ENCODE results near the gene CYB561D2. TPM values are rescaled to one million over a fixed set of nuclear protein-coding genes. Genes with fewer than 3 reads are reported as not detected.
A peak's percentile ranks its signal among the peaks of the same experiment; 100 is the strongest.

CYB561D2 gene
- total and polyA plus RNA-seq, 7 experiments from 2014 or later, result 23.3 to 52.9 (median 35.0) TPM

- H3K27me3 Mint-ChIP-seq, result no peaks in the 10 kb centered on the region
- Histone ChIP-seq H3K36me3 (ENCODE audit: control insufficient read depth in 2 of 3, insufficient read depth in 3 of 3, low read length in 3 of 3) (no peaks in the 10 kb centered on the region), H3K9me3 (ENCODE audit: control insufficient read depth in 2 of 3, low read length in 3 of 3) (no peaks in the 10 kb centered on the region), H3K27me3 (ENCODE audit: control insufficient read depth in 2 of 2, insufficient read depth in 2 of 2, low read length in 2 of 2) (no peaks in the 10 kb centered on the region), H3K27ac (ENCODE audit: low read depth, low read length) (no peak overlapping the region), H3K4me3 (ENCODE audit: low read length) (no peak overlapping the region), H3K4me1 (ENCODE audit: control insufficient read depth in 2 of 2, insufficient read depth in 2 of 2, low read length in 2 of 2) (peaks cover 14 to 28% of the 10 kb centered on the region in 2 donors)
- no peaks in the 10 kb centered on the region for H3K9me3 Mint-ChIP-seq
- peaks cover 0 to 6% (median 0%) of the 10 kb centered on the region in 5 donors for H3K36me3 Mint-ChIP-seq
- ATAC-seq, result no peak
- CTCF ChIA-PET, result interaction anchor here (0.6 to 1.3 kb wide), 5 partner anchors 18 to 1028 kb away, joined by 3 to 5 read pairs (median 3); partner anchors contain the start of genes HYAL3 and NAA80
- H3K4me3 Mint-ChIP-seq, result peak overlapping the region; percentile 35 to 95 (median 88)
- H3K4me1 Mint-ChIP-seq, result peaks cover 20 to 42% (median 31%) of the 10 kb centered on the region in 7 donors
- intact Hi-C loops (cut with micrococcal nuclease), result no loop called here
- POLR2A ChIA-PET, result interaction anchor here (0.9 to 34.0 kb wide), 4 partner anchors 19 to 37 kb away, joined by 3 to 656 read pairs (median 8); partner anchors contain the start of genes CYB561D2, HYAL3, IFRD2 and NAA80
- H3K27ac Mint-ChIP-seq, result peak overlapping the region in 2 of 9 donors; percentile 30 to 36
- no peak for DNase-seq
These were observed 31.3 kb upstream of the CYB561D2 start for GRCh38 chr3:50319181-50319893.

- H3K4me3 Mint-ChIP-seq, result peak overlapping the region; percentile 84 to 96 (median 92)
- Histone ChIP-seq H3K9me3 (ENCODE audit: control insufficient read depth in 2 of 3, low read length in 3 of 3) (no peaks in the 10 kb centered on the region), H3K4me3 (ENCODE audit: low read length) (peak overlapping the region; percentile 97), H3K36me3 (ENCODE audit: control insufficient read depth in 2 of 3, insufficient read depth in 3 of 3, low read length in 3 of 3) (peaks cover 0 to 1% (median 0%) of the 10 kb centered on the region in 3 experiments), H3K4me1 (ENCODE audit: control insufficient read depth in 2 of 2, insufficient read depth in 2 of 2, low read length in 2 of 2) (peaks cover 14 to 28% of the 10 kb centered on the region in 2 donors), H3K27ac (ENCODE audit: low read depth, low read length) (peak overlapping the region; percentile 95), H3K27me3 (ENCODE audit: control insufficient read depth in 2 of 2, insufficient read depth in 2 of 2, low read length in 2 of 2) (no peaks in the 10 kb centered on the region)
- no peak for ATAC-seq
- peak overlapping the region in 5 of 9 donors; percentile 4 to 91 (median 41) for H3K27ac Mint-ChIP-seq
- no peak for DNase-seq
- intact Hi-C loops (cut with micrococcal nuclease), result loop anchor here (2.0 kb wide), 2 partner anchors 17 to 93 kb away; no protein-coding TSS in a partner anchor
- H3K4me1 Mint-ChIP-seq, result peaks cover 26 to 48% (median 39%) of the 10 kb centered on the region in 7 donors
- H3K9me3 Mint-ChIP-seq, result no peaks in the 10 kb centered on the region
- H3K27me3 Mint-ChIP-seq, result no peaks in the 10 kb centered on the region
- peaks cover 0 to 10% (median 0%) of the 10 kb centered on the region in 5 donors for H3K36me3 Mint-ChIP-seq
- CTCF ChIA-PET, result interaction anchor here (1.0 to 1.1 kb wide), 3 partner anchors 16 to 32 kb away, joined by 3 to 5 read pairs (median 3); partner anchors contain the start of genes HYAL3 and NAA80
- POLR2A ChIA-PET, result interaction anchor here (0.9 to 34.0 kb wide), 6 partner anchors 17 to 36 kb away, joined by 3 to 656 read pairs (median 8); partner anchors contain the start of genes CYB561D2, HYAL3, IFRD2 and NAA80
These were observed 30.6 kb upstream of the CYB561D2 start for GRCh38 chr3:50319894-50320625.

GRCh38 chr3:50320853-50321335 lies 29.8 kb upstream of the CYB561D2 start:
- Histone ChIP-seq H3K4me3 (ENCODE audit: low read length) (peak overlapping the region; percentile 97), H3K9me3 (ENCODE audit: control insufficient read depth in 2 of 3, low read length in 3 of 3) (no peaks in the 10 kb centered on the region), H3K36me3 (ENCODE audit: control insufficient read depth in 2 of 3, insufficient read depth in 3 of 3, low read length in 3 of 3) (peaks cover 0 to 10% (median 0%) of the 10 kb centered on the region in 3 experiments), H3K27ac (ENCODE audit: low read depth, low read length) (peak overlapping the region; percentile 95), H3K4me1 (ENCODE audit: control insufficient read depth in 2 of 2, insufficient read depth in 2 of 2, low read length in 2 of 2) (peaks cover 14 to 27% of the 10 kb centered on the region in 2 donors), H3K27me3 (ENCODE audit: control insufficient read depth in 2 of 2, insufficient read depth in 2 of 2, low read length in 2 of 2) (no peaks in the 10 kb centered on the region)
- Mint-ChIP-seq H3K36me3 (peaks cover 0 to 10% (median 0%) of the 10 kb centered on the region in 5 donors), H3K9me3 (no peaks in the 10 kb centered on the region), H3K27ac (peak overlapping the region in 8 of 9 donors; percentile 62 to 93 (median 88)), H3K4me1 (peaks cover 26 to 45% (median 39%) of the 10 kb centered on the region in 7 donors), H3K4me3 (peak overlapping the region; percentile 84 to 96 (median 92)), H3K27me3 (no peaks in the 10 kb centered on the region)
- CTCF ChIA-PET, result interaction anchor here (0.7 to 1.2 kb wide), 5 partner anchors 15 to 44 kb away, joined by 3 to 5 read pairs (median 3); partner anchors contain the start of genes HYAL3 and NAA80
- DNase-seq (peak in 3 of 9 donors; percentile 46 to 86 (median 49)), ATAC-seq (peak; percentile 58)
- intact Hi-C loops (cut with micrococcal nuclease), result loop anchor here (1.0 to 2.0 kb wide), 10 partner anchors 16 to 648 kb away; partner anchors contain the start of genes HYAL3 (in 2 of the 2), NAA80 (in 2 of the 2), CYB561D2 (in 1 of the 2) and IFRD2 (in 1 of the 2)
- POLR2A ChIA-PET, result interaction anchor here (1.0 to 34.0 kb wide), 4 partner anchors 16 to 36 kb away, joined by 4 to 656 read pairs (median 20); partner anchors contain the start of genes CYB561D2, HYAL3, NAA80 and NPRL2

GRCh38 chr3:50321336-50322114 lies 29.1 kb upstream of the CYB561D2 start:
- H3K4me3 ChIP-seq (ENCODE audit: low read length), result peak overlapping the region; percentile 97
- POLR2A ChIA-PET, result interaction anchor here (1.3 to 34.0 kb wide), 4 partner anchors 15 to 35 kb away, joined by 5 to 656 read pairs (median 20); partner anchors contain the start of genes CYB561D2, HYAL3, NAA80 and NPRL2

GRCh38 chr3:50322115-50322385 lies 28.6 kb upstream of the CYB561D2 start:
- H3K4me3 ChIP-seq (ENCODE audit: low read length), result peak overlapping the region; percentile 97
- Mint-ChIP-seq H3K36me3 (peaks cover 0 to 4% (median 0%) of the 10 kb centered on the region in 5 donors), H3K4me3 (peak overlapping the region in 7 of 10 donors; percentile 35 to 90 (median 81)), H3K27me3 (no peaks in the 10 kb centered on the region), H3K4me1 (peaks cover 17 to 45% (median 35%) of the 10 kb centered on the region in 7 donors), H3K9me3 (no peaks in the 10 kb centered on the region), H3K27ac (peak overlapping the region in 2 of 9 donors; percentile 91 to 93)
- no peaks in the 10 kb centered on the region for H3K27me3 ChIP-seq (ENCODE audit: control insufficient read depth in 2 of 2, insufficient read depth in 2 of 2, low read length in 2 of 2)
- no peak for DNase-seq
- H3K9me3 ChIP-seq (ENCODE audit: control insufficient read depth in 2 of 3, low read length in 3 of 3), result no peaks in the 10 kb centered on the region
- POLR2A ChIA-PET, result interaction anchor here (1.3 to 34.0 kb wide), 4 partner anchors 15 to 34 kb away, joined by 5 to 656 read pairs (median 20); partner anchors contain the start of genes CYB561D2, HYAL3, NAA80 and NPRL2
- H3K36me3 ChIP-seq (ENCODE audit: control insufficient read depth in 2 of 3, insufficient read depth in 3 of 3, low read length in 3 of 3), result peaks cover 0 to 14% (median 0%) of the 10 kb centered on the region in 3 experiments
- H3K4me1 ChIP-seq (ENCODE audit: control insufficient read depth in 2 of 2, insufficient read depth in 2 of 2, low read length in 2 of 2), result peaks cover 11 to 23% of the 10 kb centered on the region in 2 donors
- ATAC-seq, result no peak
- CTCF ChIA-PET, result interaction anchor here (1.2 kb wide), 1 partner anchor 43 kb away, joined by 4 read pairs; no protein-coding TSS in a partner anchor
- intact Hi-C loops (cut with micrococcal nuclease), result no loop called here
- peak overlapping the region; percentile 95 for H3K27ac ChIP-seq (ENCODE audit: low read depth, low read length)

More at GRCh38 chr3:50321336-50322114, 29.1 kb upstream of the CYB561D2 start:
- peaks cover 21 to 45% (median 36%) of the 10 kb centered on the region in 7 donors for H3K4me1 Mint-ChIP-seq
- DNase-seq (peak; percentile 67 to 90 (median 83)), ATAC-seq (peak; percentile 83)
- peaks cover 0 to 7% (median 0%) of the 10 kb centered on the region in 5 donors for H3K36me3 Mint-ChIP-seq
- H3K4me1 ChIP-seq (ENCODE audit: control insufficient read depth in 2 of 2, insufficient read depth in 2 of 2, low read length in 2 of 2), result peaks cover 12 to 21% of the 10 kb centered on the region in 2 donors
- H3K27ac ChIP-seq (ENCODE audit: low read depth, low read length), result peak overlapping the region; percentile 95
- H3K27me3 ChIP-seq (ENCODE audit: control insufficient read depth in 2 of 2, insufficient read depth in 2 of 2, low read length in 2 of 2), result no peaks in the 10 kb centered on the region
- CTCF ChIA-PET, result interaction anchor here (0.7 to 1.2 kb wide), 3 partner anchors 16 to 43 kb away, joined by 3 to 4 read pairs (median 3); partner anchors contain the start of genes HYAL3 and NAA80
- H3K27me3 Mint-ChIP-seq, result no peaks in the 10 kb centered on the region
- intact Hi-C loops (cut with micrococcal nuclease), result loop anchor here (1.0 to 2.0 kb wide), 10 partner anchors 15 to 648 kb away; partner anchors contain the start of genes HYAL3 (in 2 of the 2), NAA80 (in 2 of the 2), CYB561D2 (in 1 of the 2) and IFRD2 (in 1 of the 2)
- peak overlapping the region; percentile 40 to 96 (median 93) for H3K27ac Mint-ChIP-seq
- H3K4me3 Mint-ChIP-seq, result peak overlapping the region; percentile 74 to 90 (median 82)
- peaks cover 0 to 14% (median 0%) of the 10 kb centered on the region in 3 experiments for H3K36me3 ChIP-seq (ENCODE audit: control insufficient read depth in 2 of 3, insufficient read depth in 3 of 3, low read length in 3 of 3)
- H3K9me3 Mint-ChIP-seq, result no peaks in the 10 kb centered on the region
- no peaks in the 10 kb centered on the region for H3K9me3 ChIP-seq (ENCODE audit: control insufficient read depth in 2 of 3, low read length in 3 of 3)
